HEK293 (cell line): ENCODE results near the gene TMSB4X.

Experiments
- HOXA7 ChIP-seq: sonication (generic); formaldehyde crosslinking; IDR thresholded peaks from 2 replicates; pipeline ENCODE4 v1.8.1; 2022; ENCODE audit warnings: missing genetic modification reagents, borderline replicate concordance
- MYNN ChIP-seq: fragments of 450-650 bp; formaldehyde crosslinking; IDR thresholded peaks from 2 replicates; pipeline ENCODE4 v1.5.1; 2016; ENCODE audit warnings: missing biosample characterization, missing genetic modification characterization, borderline replicate concordance
- SP2 ChIP-seq: fragments of 450-650 bp; formaldehyde crosslinking; IDR thresholded peaks from 2 replicates; pipeline ENCODE4 v1.5.1; 2016; ENCODE audit warnings: missing biosample characterization, missing genetic modification characterization
- ZEB2 ChIP-seq: fragments of 450-650 bp; formaldehyde crosslinking; IDR thresholded peaks from 2 replicates; pipeline ENCODE4 v1.5.1; 2016; ENCODE audit warnings: missing biosample characterization, missing genetic modification characterization
- ZNF133 ChIP-seq: fragments of 450-650 bp; formaldehyde crosslinking; IDR thresholded peaks from 2 replicates; pipeline ENCODE4 v1.5.1; 2016; ENCODE audit warnings: missing biosample characterization, missing genetic modification characterization
- ZNF169 ChIP-seq: fragments of 450-650 bp; formaldehyde crosslinking; IDR thresholded peaks from 2 replicates; pipeline ENCODE4 v1.5.1; 2016; ENCODE audit warnings: missing biosample characterization, missing genetic modification characterization
- ZNF426 ChIP-seq: fragments of 450-650 bp; formaldehyde crosslinking; IDR thresholded peaks from 2 replicates; pipeline ENCODE4 v1.5.1; 2017; ENCODE audit warnings: missing biosample characterization, missing genetic modification characterization, mild to moderate bottlenecking, inconsistent platforms, moderate library complexity
- ZNF670 ChIP-seq: fragments of 450-650 bp; formaldehyde crosslinking; IDR thresholded peaks from 2 replicates; pipeline ENCODE4 v1.5.1; 2016; ENCODE audit warnings: missing biosample characterization, missing genetic modification characterization, low read depth
- TF ChIP-seq, protein P1 (sequence below): fragments of 450-650 bp; formaldehyde crosslinking; IDR thresholded peaks from 2 replicates; pipeline ENCODE4 v1.5.1; 2016; ENCODE audit warnings: missing biosample characterization, missing genetic modification characterization
- TF ChIP-seq, protein P2 (sequence below): sonication (generic); formaldehyde crosslinking; IDR thresholded peaks from 2 replicates; pipeline ENCODE4 v1.8.1; 2022; ENCODE audit warnings: mild to moderate bottlenecking, moderate library complexity, missing genetic modification reagents
- TF ChIP-seq, protein P3 (sequence below): fragments of 450-650 bp; formaldehyde crosslinking; IDR thresholded peaks from 2 replicates; pipeline ENCODE4 v1.5.1; 2016; ENCODE audit warnings: missing biosample characterization, missing genetic modification characterization
- TF ChIP-seq, protein P4 (sequence below): fragments of 450-650 bp; formaldehyde crosslinking; IDR thresholded peaks from 2 replicates; pipeline ENCODE4 v1.5.1; 2016; ENCODE audit warnings: missing biosample characterization, missing genetic modification characterization

DNA sequence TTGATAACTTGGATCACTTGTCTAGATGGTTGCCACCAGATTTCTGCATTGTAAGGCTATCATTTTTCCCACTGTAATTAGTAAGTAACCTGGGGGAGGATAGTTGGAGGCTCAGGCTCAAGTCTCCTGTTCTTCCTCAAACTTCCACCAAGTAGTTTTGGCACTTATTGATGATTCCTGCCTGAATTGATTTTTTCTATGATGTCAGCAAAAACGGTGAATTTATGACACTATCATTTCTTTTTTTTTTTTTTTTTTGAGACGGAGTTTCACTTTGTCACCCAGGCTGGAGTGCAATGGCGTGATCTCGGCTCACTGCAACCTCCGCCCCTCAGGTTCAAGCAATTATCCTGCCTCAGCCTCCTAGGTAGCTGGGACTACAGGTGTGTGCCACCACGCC, 12.4 kb downstream of the TMSB4X start:
- TF ChIP-seq HOXA7 (no peak), ZNF426 (tag by site-specific recombination) (no peak), SP2 (no peak), ZNF670 (no peak), ZNF169 (tag by site-specific recombination) (no peak), ZEB2 (tag by site-specific recombination) (no peak), MYNN (tag by site-specific recombination) (no peak), ZNF133 (no peak)
- TF ChIP-seq, protein P1, sequence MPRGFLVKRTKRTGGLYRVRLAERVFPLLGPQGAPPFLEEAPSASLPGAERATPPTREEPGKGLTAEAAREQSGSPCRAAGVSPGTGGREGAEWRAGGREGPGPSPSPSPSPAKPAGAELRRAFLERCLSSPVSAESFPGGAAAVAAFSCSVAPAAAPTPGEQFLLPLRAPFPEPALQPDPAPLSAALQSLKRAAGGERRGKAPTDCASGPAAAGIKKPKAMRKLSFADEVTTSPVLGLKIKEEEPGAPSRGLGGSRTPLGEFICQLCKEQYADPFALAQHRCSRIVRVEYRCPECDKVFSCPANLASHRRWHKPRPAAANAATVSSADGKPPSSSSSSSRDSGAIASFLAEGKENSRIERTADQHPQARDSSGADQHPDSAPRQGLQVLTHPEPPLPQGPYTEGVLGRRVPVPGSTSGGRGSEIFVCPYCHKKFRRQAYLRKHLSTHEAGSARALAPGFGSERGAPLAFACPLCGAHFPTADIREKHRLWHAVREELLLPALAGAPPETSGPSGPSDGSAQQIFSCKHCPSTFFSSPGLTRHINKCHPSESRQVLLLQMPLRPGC (tag by site-specific recombination): no peak
- TF ChIP-seq, protein P2, sequence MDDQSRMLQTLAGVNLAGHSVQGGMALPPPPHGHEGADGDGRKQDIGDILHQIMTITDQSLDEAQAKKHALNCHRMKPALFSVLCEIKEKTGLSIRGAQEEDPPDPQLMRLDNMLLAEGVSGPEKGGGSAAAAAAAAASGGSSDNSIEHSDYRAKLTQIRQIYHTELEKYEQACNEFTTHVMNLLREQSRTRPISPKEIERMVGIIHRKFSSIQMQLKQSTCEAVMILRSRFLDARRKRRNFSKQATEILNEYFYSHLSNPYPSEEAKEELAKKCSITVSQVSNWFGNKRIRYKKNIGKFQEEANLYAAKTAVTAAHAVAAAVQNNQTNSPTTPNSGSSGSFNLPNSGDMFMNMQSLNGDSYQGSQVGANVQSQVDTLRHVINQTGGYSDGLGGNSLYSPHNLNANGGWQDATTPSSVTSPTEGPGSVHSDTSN (CRISPR knock-in tag): no peak
- TF ChIP-seq, protein P3, sequence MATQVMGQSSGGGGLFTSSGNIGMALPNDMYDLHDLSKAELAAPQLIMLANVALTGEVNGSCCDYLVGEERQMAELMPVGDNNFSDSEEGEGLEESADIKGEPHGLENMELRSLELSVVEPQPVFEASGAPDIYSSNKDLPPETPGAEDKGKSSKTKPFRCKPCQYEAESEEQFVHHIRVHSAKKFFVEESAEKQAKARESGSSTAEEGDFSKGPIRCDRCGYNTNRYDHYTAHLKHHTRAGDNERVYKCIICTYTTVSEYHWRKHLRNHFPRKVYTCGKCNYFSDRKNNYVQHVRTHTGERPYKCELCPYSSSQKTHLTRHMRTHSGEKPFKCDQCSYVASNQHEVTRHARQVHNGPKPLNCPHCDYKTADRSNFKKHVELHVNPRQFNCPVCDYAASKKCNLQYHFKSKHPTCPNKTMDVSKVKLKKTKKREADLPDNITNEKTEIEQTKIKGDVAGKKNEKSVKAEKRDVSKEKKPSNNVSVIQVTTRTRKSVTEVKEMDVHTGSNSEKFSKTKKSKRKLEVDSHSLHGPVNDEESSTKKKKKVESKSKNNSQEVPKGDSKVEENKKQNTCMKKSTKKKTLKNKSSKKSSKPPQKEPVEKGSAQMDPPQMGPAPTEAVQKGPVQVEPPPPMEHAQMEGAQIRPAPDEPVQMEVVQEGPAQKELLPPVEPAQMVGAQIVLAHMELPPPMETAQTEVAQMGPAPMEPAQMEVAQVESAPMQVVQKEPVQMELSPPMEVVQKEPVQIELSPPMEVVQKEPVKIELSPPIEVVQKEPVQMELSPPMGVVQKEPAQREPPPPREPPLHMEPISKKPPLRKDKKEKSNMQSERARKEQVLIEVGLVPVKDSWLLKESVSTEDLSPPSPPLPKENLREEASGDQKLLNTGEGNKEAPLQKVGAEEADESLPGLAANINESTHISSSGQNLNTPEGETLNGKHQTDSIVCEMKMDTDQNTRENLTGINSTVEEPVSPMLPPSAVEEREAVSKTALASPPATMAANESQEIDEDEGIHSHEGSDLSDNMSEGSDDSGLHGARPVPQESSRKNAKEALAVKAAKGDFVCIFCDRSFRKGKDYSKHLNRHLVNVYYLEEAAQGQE (tag by site-specific recombination): no peak
- TF ChIP-seq, protein P4, sequence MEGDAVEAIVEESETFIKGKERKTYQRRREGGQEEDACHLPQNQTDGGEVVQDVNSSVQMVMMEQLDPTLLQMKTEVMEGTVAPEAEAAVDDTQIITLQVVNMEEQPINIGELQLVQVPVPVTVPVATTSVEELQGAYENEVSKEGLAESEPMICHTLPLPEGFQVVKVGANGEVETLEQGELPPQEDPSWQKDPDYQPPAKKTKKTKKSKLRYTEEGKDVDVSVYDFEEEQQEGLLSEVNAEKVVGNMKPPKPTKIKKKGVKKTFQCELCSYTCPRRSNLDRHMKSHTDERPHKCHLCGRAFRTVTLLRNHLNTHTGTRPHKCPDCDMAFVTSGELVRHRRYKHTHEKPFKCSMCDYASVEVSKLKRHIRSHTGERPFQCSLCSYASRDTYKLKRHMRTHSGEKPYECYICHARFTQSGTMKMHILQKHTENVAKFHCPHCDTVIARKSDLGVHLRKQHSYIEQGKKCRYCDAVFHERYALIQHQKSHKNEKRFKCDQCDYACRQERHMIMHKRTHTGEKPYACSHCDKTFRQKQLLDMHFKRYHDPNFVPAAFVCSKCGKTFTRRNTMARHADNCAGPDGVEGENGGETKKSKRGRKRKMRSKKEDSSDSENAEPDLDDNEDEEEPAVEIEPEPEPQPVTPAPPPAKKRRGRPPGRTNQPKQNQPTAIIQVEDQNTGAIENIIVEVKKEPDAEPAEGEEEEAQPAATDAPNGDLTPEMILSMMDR (tag by site-specific recombination): no peak
